SK-N-SH treated with all-trans-retinoic acid at 6 μM for 48 hours (cell line): ENCODE data around the gene MUC12.
A peak's percentile ranks its signal among the peaks of the same experiment; 100 is the strongest.
"Not testable (repeated sequence)": the region's sequence is repeated elsewhere in the genome, so short reads cannot be mapped to it uniquely, and the experiment has no call there.

Source experiments
- ATAC-seq: fragments of 200-7000 bp; cut with Tn5 transposase; 3 replicates; pipeline ENCODE4 v1.9.1; 2020; ENCODE audit warnings: mild to moderate bottlenecking, moderate library complexity
- ARNTL ChIP-seq: fragments of 450-650 bp; formaldehyde crosslinking; IDR thresholded peaks from 2 replicates; pipeline ENCODE4 v1.5.0; 2020; ENCODE audit warnings: low read depth, mild to moderate bottlenecking, moderate library complexity, borderline replicate concordance
- CSDC2 ChIP-seq: fragments of 250-450 bp; sonication (Bioruptor Pico); IDR thresholded peaks from 2 replicates; pipeline ENCODE4 v1.5.0; 2020; ENCODE audit warnings: mild to moderate bottlenecking, moderate library complexity
- ESRRG ChIP-seq: fragments of 250-450 bp; sonication (Bioruptor Pico); IDR thresholded peaks from 2 replicates; pipeline ENCODE4 v1.6.1; 2021; ENCODE audit warnings: mild to moderate bottlenecking
- GLIS3 ChIP-seq: fragments of 250-450 bp; sonication (Bioruptor Pico); IDR thresholded peaks from 2 replicates; pipeline ENCODE4 v1.5.0; 2020; ENCODE audit warnings: mild to moderate bottlenecking, moderate library complexity
- ISL1 ChIP-seq: fragments of 250-450 bp; sonication (Bioruptor Pico); IDR thresholded peaks from 2 replicates; pipeline ENCODE4 v2.1.2; 2022; ENCODE audit warnings: mild to moderate bottlenecking, moderate library complexity
- OSR1 ChIP-seq: fragments of 250-450 bp; sonication (Bioruptor Pico); IDR thresholded peaks from 2 replicates; pipeline ENCODE4 v1.8.0; 2022; ENCODE audit warnings: moderate library complexity, mild to moderate bottlenecking, inconsistent platforms
- PPARA ChIP-seq: fragments of 250-450 bp; sonication (Bioruptor Pico); IDR thresholded peaks from 2 replicates; pipeline ENCODE4 v1.5.0; 2020; ENCODE audit warnings: mild to moderate bottlenecking, borderline replicate concordance
- RARB ChIP-seq: fragments of 250-450 bp; sonication (Bioruptor Pico); IDR thresholded peaks from 2 replicates; pipeline ENCODE4 v1.8.0; 2021; ENCODE audit warnings: mild to moderate bottlenecking, moderate library complexity
- TOX ChIP-seq: fragments of 250-450 bp; sonication (Bioruptor Pico); IDR thresholded peaks from 2 replicates; pipeline ENCODE4 v1.8.0; 2021; ENCODE audit warnings: mild to moderate bottlenecking, moderate library complexity, borderline replicate concordance
- ZC3H10 ChIP-seq: fragments of 250-450 bp; sonication (Bioruptor Pico); IDR thresholded peaks from 2 replicates; pipeline ENCODE4 v1.5.1; 2021; ENCODE audit warnings: mild to moderate bottlenecking, moderate library complexity
- ZFP3 ChIP-seq: fragments of 250-450 bp; sonication (Bioruptor Pico); IDR thresholded peaks from 2 replicates; pipeline ENCODE4 v1.5.0; 2020; ENCODE audit warnings: mild to moderate bottlenecking, moderate library complexity
- ZFP30 ChIP-seq: fragments of 450-650 bp; formaldehyde crosslinking; IDR thresholded peaks from 2 replicates; pipeline ENCODE4 v1.5.0; 2022; ENCODE audit warnings: mild to moderate bottlenecking, moderate library complexity
- ZNF565 ChIP-seq: fragments of 450-650 bp; formaldehyde crosslinking; conservative IDR thresholded peaks from 2 replicates; pipeline ENCODE4 v1.5.0; 2020; ENCODE audit warnings: low read depth, mild to moderate bottlenecking, moderate library complexity
- ZNF70 ChIP-seq: fragments of 450-650 bp; formaldehyde crosslinking; IDR thresholded peaks from 2 replicates; pipeline ENCODE4 v1.5.0; 2020; ENCODE audit warnings: mild to moderate bottlenecking, moderate library complexity
- ZNF8 ChIP-seq: fragments of 450-650 bp; formaldehyde crosslinking; IDR thresholded peaks from 2 replicates; pipeline ENCODE4 v1.5.0; 2020; ENCODE audit warnings: mild to moderate bottlenecking, moderate library complexity
- TF ChIP-seq, protein P1 (sequence below): fragments of 250-450 bp; sonication (Bioruptor Pico); IDR thresholded peaks from 2 replicates; pipeline ENCODE4 v1.8.0; 2021; ENCODE audit warnings: low read depth, mild to moderate bottlenecking, moderate library complexity, borderline replicate concordance
- TF ChIP-seq, protein P2 (sequence below): fragments of 250-450 bp; sonication (Bioruptor Pico); IDR thresholded peaks from 2 replicates; pipeline ENCODE4 v1.5.1; 2021; ENCODE audit warnings: mild to moderate bottlenecking, moderate library complexity
- TF ChIP-seq, protein P3 (sequence below): fragments of 250-450 bp; sonication (Bioruptor Pico); IDR thresholded peaks from 2 replicates; pipeline ENCODE4 v1.5.0; 2020; ENCODE audit warnings: mild to moderate bottlenecking, moderate library complexity
- TF ChIP-seq, protein P4 (sequence below): fragments of 250-450 bp; sonication (Bioruptor Pico); IDR thresholded peaks from 2 replicates; pipeline ENCODE4 v1.8.0; 2020; ENCODE audit warnings: mild to moderate bottlenecking, moderate library complexity, borderline replicate concordance

MUC12 gene

DNA sequence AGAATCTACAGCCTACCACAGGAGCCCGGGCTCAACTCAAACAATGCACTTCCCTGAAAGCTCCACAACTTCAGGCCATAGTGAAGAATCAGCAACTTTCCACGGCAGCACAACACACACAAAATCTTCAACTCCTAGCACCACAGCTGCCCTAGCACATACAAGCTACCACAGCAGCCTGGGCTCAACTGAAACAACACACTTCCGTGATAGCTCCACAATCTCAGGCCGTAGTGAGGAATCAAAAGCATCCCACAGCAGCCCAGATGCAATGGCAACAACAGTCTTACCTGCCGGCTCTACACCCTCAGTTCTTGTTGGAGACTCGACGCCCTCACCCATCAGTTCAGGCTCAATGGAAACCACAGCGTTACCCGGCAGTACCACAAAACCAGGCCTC lies 22.3 kb downstream of the MUC12 start:
- no peak for TF ChIP-seq ZNF8
- TF ChIP-seq TOX (CRISPR knock-in tag) = no peak
- TF ChIP-seq ZNF565 (CRISPR knock-in tag) = no peak
- no peak for TF ChIP-seq ZFP30 (CRISPR knock-in tag)
- TF ChIP-seq RARB = no peak
- TF ChIP-seq, protein P1, sequence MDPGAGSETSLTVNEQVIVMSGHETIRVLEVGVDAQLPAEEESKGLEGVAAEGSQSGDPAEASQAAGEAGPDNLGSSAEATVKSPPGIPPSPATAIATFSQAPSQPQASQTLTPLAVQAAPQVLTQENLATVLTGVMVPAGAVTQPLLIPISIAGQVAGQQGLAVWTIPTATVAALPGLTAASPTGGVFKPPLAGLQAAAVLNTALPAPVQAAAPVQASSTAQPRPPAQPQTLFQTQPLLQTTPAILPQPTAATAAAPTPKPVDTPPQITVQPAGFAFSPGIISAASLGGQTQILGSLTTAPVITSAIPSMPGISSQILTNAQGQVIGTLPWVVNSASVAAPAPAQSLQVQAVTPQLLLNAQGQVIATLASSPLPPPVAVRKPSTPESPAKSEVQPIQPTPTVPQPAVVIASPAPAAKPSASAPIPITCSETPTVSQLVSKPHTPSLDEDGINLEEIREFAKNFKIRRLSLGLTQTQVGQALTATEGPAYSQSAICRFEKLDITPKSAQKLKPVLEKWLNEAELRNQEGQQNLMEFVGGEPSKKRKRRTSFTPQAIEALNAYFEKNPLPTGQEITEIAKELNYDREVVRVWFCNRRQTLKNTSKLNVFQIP (CRISPR knock-in tag) = no peak
- TF ChIP-seq OSR1 (CRISPR knock-in tag) = no peak
- TF ChIP-seq GLIS3 (CRISPR knock-in tag) = no peak
- TF ChIP-seq ZFP3 (CRISPR knock-in tag) = no peak
- TF ChIP-seq, protein P2, sequence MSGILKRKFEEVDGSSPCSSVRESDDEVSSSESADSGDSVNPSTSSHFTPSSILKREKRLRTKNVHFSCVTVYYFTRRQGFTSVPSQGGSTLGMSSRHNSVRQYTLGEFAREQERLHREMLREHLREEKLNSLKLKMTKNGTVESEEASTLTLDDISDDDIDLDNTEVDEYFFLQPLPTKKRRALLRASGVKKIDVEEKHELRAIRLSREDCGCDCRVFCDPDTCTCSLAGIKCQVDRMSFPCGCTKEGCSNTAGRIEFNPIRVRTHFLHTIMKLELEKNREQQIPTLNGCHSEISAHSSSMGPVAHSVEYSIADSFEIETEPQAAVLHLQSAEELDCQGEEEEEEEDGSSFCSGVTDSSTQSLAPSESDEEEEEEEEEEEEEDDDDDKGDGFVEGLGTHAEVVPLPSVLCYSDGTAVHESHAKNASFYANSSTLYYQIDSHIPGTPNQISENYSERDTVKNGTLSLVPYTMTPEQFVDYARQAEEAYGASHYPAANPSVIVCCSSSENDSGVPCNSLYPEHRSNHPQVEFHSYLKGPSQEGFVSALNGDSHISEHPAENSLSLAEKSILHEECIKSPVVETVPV (CRISPR knock-in tag) = no peak
- no peak for TF ChIP-seq CSDC2 (CRISPR knock-in tag)
- no peak for TF ChIP-seq ARNTL (CRISPR knock-in tag)
- TF ChIP-seq ZNF70 (CRISPR knock-in tag) = no peak
- no peak for TF ChIP-seq PPARA (CRISPR knock-in tag)
- TF ChIP-seq ZC3H10 (CRISPR knock-in tag) = no peak
- no peak for TF ChIP-seq ESRRG (CRISPR knock-in tag)
- TF ChIP-seq ISL1 = no peak
- TF ChIP-seq, protein P3, sequence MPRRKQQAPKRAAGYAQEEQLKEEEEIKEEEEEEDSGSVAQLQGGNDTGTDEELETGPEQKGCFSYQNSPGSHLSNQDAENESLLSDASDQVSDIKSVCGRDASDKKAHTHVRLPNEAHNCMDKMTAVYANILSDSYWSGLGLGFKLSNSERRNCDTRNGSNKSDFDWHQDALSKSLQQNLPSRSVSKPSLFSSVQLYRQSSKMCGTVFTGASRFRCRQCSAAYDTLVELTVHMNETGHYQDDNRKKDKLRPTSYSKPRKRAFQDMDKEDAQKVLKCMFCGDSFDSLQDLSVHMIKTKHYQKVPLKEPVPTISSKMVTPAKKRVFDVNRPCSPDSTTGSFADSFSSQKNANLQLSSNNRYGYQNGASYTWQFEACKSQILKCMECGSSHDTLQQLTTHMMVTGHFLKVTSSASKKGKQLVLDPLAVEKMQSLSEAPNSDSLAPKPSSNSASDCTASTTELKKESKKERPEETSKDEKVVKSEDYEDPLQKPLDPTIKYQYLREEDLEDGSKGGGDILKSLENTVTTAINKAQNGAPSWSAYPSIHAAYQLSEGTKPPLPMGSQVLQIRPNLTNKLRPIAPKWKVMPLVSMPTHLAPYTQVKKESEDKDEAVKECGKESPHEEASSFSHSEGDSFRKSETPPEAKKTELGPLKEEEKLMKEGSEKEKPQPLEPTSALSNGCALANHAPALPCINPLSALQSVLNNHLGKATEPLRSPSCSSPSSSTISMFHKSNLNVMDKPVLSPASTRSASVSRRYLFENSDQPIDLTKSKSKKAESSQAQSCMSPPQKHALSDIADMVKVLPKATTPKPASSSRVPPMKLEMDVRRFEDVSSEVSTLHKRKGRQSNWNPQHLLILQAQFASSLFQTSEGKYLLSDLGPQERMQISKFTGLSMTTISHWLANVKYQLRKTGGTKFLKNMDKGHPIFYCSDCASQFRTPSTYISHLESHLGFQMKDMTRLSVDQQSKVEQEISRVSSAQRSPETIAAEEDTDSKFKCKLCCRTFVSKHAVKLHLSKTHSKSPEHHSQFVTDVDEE (CRISPR knock-in tag) = no peak
- TF ChIP-seq, protein P4, sequence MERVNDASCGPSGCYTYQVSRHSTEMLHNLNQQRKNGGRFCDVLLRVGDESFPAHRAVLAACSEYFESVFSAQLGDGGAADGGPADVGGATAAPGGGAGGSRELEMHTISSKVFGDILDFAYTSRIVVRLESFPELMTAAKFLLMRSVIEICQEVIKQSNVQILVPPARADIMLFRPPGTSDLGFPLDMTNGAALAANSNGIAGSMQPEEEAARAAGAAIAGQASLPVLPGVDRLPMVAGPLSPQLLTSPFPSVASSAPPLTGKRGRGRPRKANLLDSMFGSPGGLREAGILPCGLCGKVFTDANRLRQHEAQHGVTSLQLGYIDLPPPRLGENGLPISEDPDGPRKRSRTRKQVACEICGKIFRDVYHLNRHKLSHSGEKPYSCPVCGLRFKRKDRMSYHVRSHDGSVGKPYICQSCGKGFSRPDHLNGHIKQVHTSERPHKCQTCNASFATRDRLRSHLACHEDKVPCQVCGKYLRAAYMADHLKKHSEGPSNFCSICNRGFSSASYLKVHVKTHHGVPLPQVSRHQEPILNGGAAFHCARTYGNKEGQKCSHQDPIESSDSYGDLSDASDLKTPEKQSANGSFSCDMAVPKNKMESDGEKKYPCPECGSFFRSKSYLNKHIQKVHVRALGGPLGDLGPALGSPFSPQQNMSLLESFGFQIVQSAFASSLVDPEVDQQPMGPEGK (CRISPR knock-in tag) = no peak
- ATAC-seq = no peak

DNA sequence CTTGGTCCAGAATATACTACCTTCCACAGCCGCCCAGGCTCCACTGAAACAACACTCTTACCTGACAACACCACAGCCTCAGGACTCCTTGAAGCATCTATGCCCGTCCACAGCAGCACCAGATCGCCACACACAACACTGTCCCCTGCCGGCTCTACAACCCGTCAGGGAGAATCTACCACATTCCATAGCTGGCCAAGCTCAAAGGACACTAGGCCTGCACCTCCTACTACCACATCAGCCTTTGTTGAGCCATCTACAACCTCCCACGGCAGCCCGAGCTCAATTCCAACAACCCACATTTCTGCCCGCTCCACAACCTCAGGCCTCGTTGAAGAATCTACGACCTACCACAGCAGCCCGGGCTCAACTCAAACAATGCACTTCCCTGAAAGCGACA lies 22.9 kb downstream of the MUC12 start:
- not testable (repeated sequence) for ATAC-seq

DNA sequence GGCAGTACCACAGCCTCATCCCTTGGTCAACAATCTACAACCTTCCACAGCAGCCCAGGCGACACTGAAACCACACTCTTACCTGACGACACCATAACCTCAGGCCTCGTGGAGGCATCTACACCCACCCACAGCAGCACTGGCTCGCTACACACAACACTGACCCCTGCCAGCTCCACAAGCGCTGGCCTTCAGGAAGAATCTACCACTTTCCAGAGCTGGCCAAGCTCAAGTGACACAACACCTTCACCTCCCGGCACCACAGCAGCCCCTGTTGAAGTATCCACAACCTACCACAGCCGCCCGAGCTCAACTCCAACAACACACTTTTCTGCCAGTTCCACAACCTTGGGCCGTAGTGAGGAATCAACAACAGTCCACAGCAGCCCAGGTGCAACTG lies 25.3 kb downstream of the MUC12 start:
- not testable (repeated sequence) for ATAC-seq

DNA sequence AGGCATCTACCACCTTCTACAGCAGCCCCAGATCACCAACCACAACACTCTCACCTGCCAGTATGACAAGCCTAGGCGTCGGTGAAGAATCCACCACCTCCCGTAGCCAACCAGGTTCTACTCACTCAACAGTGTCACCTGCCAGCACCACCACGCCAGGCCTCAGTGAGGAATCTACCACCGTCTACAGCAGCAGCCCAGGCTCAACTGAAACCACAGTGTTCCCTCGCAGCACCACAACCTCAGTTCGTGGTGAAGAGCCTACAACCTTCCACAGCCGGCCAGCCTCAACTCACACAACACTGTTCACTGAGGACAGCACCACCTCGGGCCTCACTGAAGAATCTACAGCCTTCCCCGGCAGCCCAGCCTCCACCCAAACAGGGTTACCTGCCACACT lies 29.2 kb downstream of the MUC12 start:
- ATAC-seq = not testable (repeated sequence)

DNA sequence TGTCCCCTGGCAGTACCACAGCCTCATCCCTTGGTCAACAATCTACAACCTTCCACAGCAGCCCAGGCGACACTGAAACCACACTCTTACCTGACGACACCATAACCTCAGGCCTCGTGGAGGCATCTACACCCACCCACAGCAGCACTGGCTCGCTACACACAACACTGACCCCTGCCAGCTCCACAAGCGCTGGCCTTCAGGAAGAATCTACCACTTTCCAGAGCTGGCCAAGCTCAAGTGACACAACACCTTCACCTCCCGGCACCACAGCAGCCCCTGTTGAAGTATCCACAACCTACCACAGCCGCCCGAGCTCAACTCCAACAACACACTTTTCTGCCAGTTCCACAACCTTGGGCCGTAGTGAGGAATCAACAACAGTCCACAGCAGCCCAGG lies 30.0 kb downstream of the MUC12 start:
- peak; percentile 40; the same call in 2 of the 3 replicates for ATAC-seq

DNA sequence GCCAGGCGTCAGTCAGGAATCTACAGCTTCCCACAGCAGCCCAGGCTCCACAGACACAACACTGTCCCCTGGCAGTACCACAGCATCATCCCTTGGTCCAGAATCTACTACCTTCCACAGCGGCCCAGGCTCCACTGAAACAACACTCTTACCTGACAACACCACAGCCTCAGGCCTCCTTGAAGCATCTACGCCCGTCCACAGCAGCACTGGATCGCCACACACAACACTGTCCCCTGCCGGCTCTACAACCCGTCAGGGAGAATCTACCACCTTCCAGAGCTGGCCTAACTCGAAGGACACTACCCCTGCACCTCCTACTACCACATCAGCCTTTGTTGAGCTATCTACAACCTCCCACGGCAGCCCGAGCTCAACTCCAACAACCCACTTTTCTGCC lies 30.7 kb downstream of the MUC12 start:
- ATAC-seq = not testable (repeated sequence)

DNA sequence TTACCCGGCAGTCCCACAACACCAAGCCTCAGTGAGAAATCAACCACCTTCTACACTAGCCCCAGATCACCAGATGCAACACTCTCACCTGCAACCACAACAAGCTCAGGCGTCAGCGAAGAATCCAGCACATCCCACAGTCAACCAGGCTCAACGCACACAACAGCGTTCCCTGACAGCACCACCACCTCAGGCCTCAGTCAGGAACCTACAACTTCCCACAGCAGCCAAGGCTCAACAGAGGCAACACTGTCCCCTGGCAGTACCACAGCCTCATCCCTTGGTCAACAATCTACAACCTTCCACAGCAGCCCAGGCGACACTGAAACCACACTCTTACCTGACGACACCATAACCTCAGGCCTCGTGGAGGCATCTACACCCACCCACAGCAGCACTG lies 33.0 kb downstream of the MUC12 start:
- ATAC-seq = not testable (repeated sequence)
